Mucosa of gallbladder (tissue), 1 donor: ENCODE measurements around the gene CPN1. TPM values are rescaled to one million over a fixed set of nuclear protein-coding genes. Genes with fewer than 3 reads are reported as not detected.

ENCODE experiments used
- DNase-seq: peaks from one replicate; pipeline ENCODE4 v3.0.0-alpha.2; 2020; ENCODE audit warnings: low spot score
- total RNA-seq: library from RNA; stranded (reverse); gene quantifications from one replicate; pipeline ENCODE4 v1.2.1, GENCODE V29; 2021
- donor health status: DM: no; HTN: no; CAD: no.

Gene CPN1
- total RNA-seq, 1 donor from 2014 or later, result not detected

DNA sequence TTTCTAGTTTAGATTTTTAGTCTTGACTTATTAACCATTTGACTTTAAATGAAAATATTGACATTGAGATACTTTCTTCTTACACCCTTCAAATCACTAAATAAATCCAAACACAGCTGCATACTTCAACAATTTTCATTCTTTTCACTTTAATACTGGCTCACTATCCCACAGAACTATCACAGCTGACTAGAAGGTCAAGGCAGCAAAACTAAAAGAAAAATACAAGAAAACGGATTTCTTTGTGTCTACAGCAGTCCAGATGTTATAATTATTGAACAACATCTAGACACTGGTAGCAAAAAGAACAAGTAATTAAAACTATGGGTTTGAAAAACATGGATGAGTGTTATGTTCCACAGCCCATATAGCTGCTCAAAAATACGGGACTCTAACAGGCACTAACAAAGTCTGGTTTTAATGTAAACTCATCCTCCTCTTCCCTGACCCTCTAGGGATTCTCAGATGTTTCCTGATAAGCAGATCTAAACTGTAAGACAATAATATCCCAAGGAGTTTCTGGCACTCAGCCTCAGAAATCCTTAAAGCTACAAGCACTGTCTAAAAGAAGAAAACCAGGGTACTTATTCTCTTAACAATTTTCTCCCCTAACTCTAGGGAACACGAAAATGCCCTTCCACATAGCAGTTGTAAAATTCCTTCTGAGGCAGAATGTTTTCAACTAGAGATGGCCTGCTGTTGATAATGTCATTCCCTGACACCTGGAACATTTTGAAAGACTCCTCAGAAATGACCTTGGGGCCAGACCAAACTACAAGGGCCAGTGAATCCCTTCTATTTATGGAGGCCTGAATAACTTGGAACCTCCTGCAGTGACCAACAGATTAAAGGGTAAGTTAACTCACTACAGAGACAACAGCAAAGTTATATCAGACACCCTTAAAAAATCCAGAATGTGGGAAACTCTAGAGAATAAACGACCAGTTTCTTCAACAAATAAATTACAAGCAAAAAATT lies 84.7 kb downstream of the CPN1 start:
- no peak for DNase-seq

DNA sequence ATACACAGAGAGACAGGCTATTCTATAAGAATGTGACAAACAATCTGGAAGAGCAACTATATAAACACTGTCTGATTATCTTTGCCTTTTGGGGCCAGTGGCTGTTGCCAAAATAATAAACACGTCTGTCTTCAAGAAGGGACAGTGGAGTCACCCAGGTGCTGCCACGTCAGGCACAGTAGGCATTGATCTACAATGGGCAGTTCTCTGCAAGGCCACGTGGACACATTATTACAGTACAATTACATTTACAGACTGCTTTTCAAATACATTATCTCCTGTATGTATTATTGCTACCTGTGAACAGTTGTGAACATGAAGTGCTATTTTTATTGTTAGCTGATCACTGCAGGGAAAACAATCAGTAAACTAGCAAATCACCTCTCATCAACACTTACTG lies 86.0 kb downstream of the CPN1 start:
- no peak for DNase-seq

DNA sequence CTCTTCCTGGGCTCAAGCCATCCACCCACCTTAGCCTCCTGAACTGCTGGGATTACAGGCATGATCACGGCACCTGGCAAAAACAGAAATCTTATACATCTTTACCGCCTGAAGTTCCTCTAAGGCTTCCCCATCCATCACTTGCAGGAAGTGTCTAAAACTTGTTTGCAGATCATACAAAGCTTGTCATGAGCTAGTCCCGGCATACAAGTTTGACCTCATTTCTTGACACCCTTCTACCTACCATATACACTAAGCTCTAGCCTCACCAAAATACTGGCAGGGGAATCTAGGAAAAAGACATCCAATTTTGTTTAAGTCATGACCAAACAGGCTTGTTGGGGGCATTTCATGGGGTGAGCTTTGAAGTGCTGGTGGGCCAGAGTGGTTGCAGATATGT lies 86.4 kb downstream of the CPN1 start:
- DNase-seq, result no peak

DNA sequence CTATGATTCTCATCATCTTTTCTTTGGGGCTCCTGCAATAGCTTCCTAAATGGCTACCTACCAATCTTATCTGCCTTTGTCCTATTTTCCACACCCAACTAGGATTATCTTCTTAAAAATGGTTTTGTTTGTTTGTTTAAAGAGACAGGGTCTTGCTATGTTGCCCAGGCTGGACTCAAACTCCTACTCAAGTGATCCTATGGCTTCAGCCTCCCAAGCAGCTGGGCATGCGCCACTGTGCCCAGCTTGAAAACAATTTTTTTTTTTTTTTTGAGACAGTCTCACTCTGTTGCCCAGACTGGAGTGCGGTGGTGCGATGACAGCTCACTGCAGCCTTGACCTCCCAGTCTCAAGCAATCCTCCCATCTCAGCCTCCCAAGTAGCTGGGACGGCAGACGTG lies 86.9 kb downstream of the CPN1 start:
- DNase-seq, result no peak

DNA sequence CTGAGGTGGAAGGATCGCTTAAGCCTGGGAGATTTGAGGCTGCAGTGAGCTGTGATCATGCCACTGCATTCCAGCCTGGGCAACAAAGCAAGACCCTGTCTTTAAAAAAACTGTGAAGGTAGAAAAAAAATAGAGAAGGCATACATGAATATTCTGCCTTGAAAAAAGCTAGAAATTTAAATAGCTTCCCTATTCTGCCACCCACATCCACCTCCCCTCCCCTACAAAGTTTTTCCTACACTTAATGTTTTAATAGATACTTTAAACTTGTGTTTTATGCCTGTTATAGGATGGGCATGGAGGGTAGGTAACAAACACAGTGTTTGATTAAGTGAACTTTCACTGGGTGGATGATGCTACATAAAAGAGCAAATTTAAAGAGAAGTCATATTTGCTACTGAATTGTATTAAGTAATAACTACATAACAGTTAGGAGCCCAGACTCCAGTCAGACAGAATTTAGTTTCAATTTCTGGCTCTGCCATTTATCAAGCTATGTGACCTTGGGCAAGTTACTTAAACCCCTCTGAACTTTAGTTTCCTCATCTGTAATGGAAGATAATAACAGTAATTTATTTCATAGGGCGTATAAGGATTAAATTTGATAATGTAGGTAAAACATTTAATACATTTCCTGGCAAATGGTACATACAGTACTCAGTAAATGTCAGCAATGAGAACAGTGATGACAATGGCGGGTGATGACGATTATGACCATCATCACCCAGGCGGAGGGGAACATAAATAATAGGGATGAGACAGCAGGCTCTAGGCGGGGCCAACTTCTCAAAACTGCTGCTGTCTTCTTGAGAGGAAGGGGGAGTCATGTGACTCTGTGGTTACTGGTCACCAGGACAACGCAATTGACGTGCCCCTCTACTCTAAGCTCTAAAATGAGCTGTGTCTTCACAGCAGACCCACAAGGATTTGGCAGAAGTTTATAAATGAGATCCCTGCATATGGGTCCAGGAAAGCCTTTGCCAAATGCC lies 87.7 kb downstream of the CPN1 start:
- peak; percentile 61 for DNase-seq

Other genes starting within 250 kb of the CPN1 start
- gene DNMBP, start 71.9 kb downstream of the CPN1 start, total RNA-seq, result 31.8 TPM
- gene ERLIN1, start 104.2 kb upstream of the CPN1 start, total RNA-seq, result 15.0 TPM
- 14.6 TPM for gene CHUK, start 147.7 kb upstream of the CPN1 start, total RNA-seq
- 14.0 TPM for gene CWF19L1, start 185.8 kb upstream of the CPN1 start, total RNA-seq
- 25.5 TPM for gene BLOC1S2, start 204.8 kb upstream of the CPN1 start, total RNA-seq
- not detected for gene PKD2L1, start 248.4 kb upstream of the CPN1 start, total RNA-seq